Right lobe of liver (tissue), 6 donors: ENCODE measurements around the gene GMDS. TPM values are rescaled to one million over a fixed set of nuclear protein-coding genes. Genes with fewer than 3 reads are reported as not detected.
A peak's percentile ranks its signal among the peaks of the same experiment; 100 is the strongest.

Source experiments
- ATAC-seq, 4 donors: fragments of 200-7000 bp; cut with Tn5 transposase; one replicate each; pipeline ENCODE4 v1.9.1; 2020; ENCODE audit warnings: mild to moderate bottlenecking in 4 of 4, moderate library complexity in 4 of 4
- DNase-seq, 3 donors: peaks; one replicate each; pipeline ENCODE4 v3.0.0-alpha.2; 2020
- H3K27ac ChIP-seq, 3 donors: fragments of 200-600 bp; one replicate each; pipeline ENCODE4 v1.8.0; 2022
- H3K27me3 ChIP-seq, 2 donors: fragments of 200-600 bp; one replicate each; pipeline ENCODE4 v1.8.0; 2022
- H3K36me3 ChIP-seq, 4 donors: fragments of 200-600 bp; sonication (generic) in 1 of 4; one replicate each; pipeline versions ENCODE4 v1.5.1 to v1.8.0; 2017 to 2022; ENCODE audit warnings: control low read depth in 1 of 4
- H3K4me1 ChIP-seq, 4 donors: fragments of 200-600 bp; sonication (generic) in 1 of 4; one replicate each; pipeline versions ENCODE4 v1.5.1 to v1.8.0; 2017 to 2022; ENCODE audit warnings: control low read depth in 1 of 4
- H3K4me3 ChIP-seq, 3 donors: fragments of 200-600 bp; one replicate each; pipeline ENCODE4 v1.8.0; 2022
- H3K9me3 ChIP-seq, 4 donors: fragments of 200-600 bp; sonication (generic) in 1 of 4; one replicate each; pipeline versions ENCODE4 v1.5.1 to v1.8.0; 2017 to 2022; ENCODE audit warnings: control low read depth in 1 of 4
- POLR2A ChIP-seq: fragments of 450-650 bp; IDR thresholded peaks from one replicate; pipeline ENCODE4 v1.6.1; 2017; ENCODE audit warnings: antibody characterized with exemption, mild to moderate bottlenecking
- WGBS: methylation state at CpG from one replicate; pipeline ENCODE4 v1.1.6; 2018; ENCODE audit warnings: low coverage, low lambda C conversion rate; ENCODE audit not compliant: insufficient coverage; ENCODE audit errors: missing lambda C conversion rate; 5-methylcytosine and 5-hydroxymethylcytosine counted together
- intact Hi-C, 2 donors: fragments of 100-400 bp; cut with DNase I; formaldehyde crosslinking; loops; one replicate each; pipeline versions ENCODE4 v1.11.2 to v1.14.1; 2022
- total RNA-seq, 6 experiments: library from RNA; depleted of rRNA in 2 of 6; stranded (reverse); fragments of >200 nt in 2 of 6; fragmentation: NEBNext Ultra II Directional in 3 of 6; extraction: Animal tissue kit (Norgen Biotek cat#: 25700) in 3 of 6; gene quantifications; one replicate each; pipeline versions ENCODE4 v1.1.0 to v1.2.4, GENCODE V29; 2016 to 2023
- TF ChIP-seq, protein P1 (sequence below), 4 donors: fragments of 200-600 bp in 3 of 4; fragments of 450-650 bp in 1 of 4; IDR thresholded peaks; one replicate each; pipeline versions ENCODE4 v1.5.1 to v1.8.0; 2016 to 2022; ENCODE audit warnings: antibody characterized with exemption in 4 of 4, mild to moderate bottlenecking in 2 of 4
- donor health status: DM: no; HTN: yes; CAD: no.
- donor health status: DM: no; HTN: no; CAD: no.
- donor health status: DM: no; HTN: no; CAD: no.
- donor health status: DM: no; HTN: yes; CAD: no.
- donor health status: DM: no; HTN: yes; CAD: no.

GMDS gene
- total RNA-seq, 6 experiments from 2014 or later = 15.9 to 34.4 (median 23.4) TPM

DNA sequence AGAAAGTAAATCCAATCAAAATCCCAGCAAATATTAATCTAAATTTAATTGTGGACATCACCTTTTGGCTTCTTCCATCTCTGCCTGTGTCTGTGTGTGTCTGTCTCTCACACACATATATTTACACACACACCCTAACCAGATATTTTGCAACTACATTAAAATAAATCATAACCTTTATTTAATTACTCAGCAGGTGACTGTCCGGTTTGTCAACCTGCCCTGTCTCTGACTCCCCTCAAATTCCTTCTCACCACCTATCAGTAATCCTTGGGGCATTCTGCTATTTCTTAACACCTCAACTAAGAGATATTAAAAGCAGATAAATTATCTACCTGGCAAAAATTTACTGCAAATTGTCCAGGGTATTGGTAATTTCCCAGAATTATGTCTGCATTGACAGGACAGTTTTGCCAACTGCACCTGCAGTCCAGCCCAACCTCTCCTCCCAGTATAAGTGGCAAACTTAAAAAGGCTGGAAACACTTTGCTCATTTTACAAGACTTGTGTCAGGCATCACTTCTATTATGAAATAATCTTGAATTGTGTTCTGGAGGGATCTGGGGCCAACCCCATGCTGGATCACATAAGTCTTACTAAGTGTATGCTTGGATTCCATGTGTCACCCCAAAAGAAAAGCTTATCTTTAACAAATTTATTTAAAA lies 216.1 kb downstream of the GMDS start:
- H3K27me3 ChIP-seq = no peaks in the 10 kb centered on the region
- peak in 1 of 4 donors; percentile 37 for ATAC-seq
- intact Hi-C loops = no loop called here
- no peak for DNase-seq
- peaks cover 0 to 12% (median 4%) of the 10 kb centered on the region in 4 donors for H3K4me1 ChIP-seq
- 85% methylated on average over 1 of the region's 1 CpG for WGBS
- TF ChIP-seq, protein P1, sequence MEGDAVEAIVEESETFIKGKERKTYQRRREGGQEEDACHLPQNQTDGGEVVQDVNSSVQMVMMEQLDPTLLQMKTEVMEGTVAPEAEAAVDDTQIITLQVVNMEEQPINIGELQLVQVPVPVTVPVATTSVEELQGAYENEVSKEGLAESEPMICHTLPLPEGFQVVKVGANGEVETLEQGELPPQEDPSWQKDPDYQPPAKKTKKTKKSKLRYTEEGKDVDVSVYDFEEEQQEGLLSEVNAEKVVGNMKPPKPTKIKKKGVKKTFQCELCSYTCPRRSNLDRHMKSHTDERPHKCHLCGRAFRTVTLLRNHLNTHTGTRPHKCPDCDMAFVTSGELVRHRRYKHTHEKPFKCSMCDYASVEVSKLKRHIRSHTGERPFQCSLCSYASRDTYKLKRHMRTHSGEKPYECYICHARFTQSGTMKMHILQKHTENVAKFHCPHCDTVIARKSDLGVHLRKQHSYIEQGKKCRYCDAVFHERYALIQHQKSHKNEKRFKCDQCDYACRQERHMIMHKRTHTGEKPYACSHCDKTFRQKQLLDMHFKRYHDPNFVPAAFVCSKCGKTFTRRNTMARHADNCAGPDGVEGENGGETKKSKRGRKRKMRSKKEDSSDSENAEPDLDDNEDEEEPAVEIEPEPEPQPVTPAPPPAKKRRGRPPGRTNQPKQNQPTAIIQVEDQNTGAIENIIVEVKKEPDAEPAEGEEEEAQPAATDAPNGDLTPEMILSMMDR (IDR thresholded peaks at IDR 0.05) = no peak
- TF ChIP-seq POLR2A = no peak
- no peaks in the 10 kb centered on the region for H3K9me3 ChIP-seq
- no peak overlapping the region for H3K4me3 ChIP-seq
- no peak overlapping the region for H3K27ac ChIP-seq
- H3K36me3 ChIP-seq = no peaks in the 10 kb centered on the region

DNA sequence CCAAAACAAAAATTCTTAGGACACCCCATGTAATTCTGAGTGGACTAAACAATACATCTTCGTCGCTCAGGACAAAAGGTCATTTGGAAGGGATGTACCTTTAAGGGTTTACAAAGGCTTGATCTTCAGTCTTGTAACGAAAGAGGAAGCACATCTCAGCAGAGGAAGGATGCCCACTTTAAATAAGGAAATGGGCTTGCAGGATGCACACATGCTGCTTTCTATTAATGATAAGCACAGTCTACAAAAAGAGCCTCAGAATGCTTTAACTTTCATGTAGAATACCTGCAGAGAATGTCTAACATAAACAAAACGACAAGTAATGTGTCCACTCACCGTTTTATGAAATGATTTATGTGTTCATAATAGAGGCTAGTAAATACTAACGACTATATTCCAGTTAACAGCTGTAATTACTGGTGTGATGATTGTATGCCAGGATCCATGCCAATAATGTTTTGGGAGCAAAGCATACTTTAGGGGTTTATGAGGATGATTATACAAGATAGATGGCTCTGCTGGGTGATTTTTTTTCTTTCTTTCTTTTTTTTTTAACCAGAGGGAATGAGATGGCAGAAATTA lies 216.9 kb downstream of the GMDS start:
- ATAC-seq = peak in 3 of 4 donors; percentile 38 to 68 (median 38)
- intact Hi-C loops = no loop called here
- no peaks in the 10 kb centered on the region for H3K36me3 ChIP-seq
- H3K27me3 ChIP-seq = no peaks in the 10 kb centered on the region
- no peaks in the 10 kb centered on the region for H3K9me3 ChIP-seq
- H3K4me3 ChIP-seq = no peak overlapping the region
- 50% methylated on average over 6 of the region's 6 CpGs for WGBS
- H3K27ac ChIP-seq = no peak overlapping the region
- peaks cover 0 to 7% (median under 1%) of the 10 kb centered on the region in 4 donors for H3K4me1 ChIP-seq
- no peak for DNase-seq
- TF ChIP-seq, protein P1 (IDR thresholded peaks at IDR 0.05) = no peak
- TF ChIP-seq POLR2A = no peak

DNA sequence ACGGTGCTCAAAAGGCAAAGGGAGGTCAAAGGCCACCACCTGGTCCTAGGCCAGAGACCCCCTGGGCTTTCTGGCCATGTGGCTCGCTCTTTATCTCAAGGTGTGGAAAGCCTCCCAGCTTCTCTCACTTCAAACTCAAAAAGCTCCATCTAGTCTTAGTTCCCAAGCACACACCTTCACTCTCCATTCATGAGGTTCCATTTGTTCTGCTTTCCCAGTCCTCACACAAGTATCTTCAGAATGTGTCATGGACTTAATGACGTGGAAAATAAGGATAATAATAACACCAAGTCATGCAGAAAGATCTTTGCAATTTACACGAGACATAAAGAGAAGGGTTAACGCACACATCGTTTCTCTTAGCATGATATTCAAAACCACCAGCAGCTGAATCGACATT lies 219.3 kb downstream of the GMDS start:
- ATAC-seq (no peak), DNase-seq (no peak)
- intact Hi-C loops = no loop called here
- Histone ChIP-seq H3K4me3 (no peak overlapping the region), H3K4me1 (no peaks in the 10 kb centered on the region), H3K9me3 (no peaks in the 10 kb centered on the region), H3K27ac (no peak overlapping the region), H3K36me3 (no peaks in the 10 kb centered on the region), H3K27me3 (no peaks in the 10 kb centered on the region)
- WGBS = 87% methylated on average over 7 of the region's 7 CpGs
- TF ChIP-seq, protein P1 (IDR thresholded peaks at IDR 0.05) = no peak
- TF ChIP-seq POLR2A = no peak

DNA sequence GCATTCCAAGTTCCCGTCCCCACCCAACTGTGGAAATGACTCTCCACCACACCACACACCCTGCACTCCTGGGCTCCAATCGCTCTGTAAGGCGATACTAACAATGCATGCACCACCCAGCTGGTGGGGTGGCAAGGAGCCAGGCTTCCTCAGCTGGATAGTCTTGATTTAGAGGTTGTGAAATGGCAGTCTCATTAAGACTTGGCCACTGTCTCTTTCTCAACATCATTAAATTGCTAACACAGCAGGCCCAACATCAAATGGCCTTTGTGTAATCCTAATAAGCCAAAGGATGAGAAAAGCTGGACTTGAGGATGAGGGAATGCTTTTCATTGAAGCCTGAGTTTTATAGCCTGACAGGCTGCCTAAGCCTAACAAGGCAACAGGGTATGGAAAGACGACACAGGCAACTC lies 223.7 kb downstream of the GMDS start:
- peak in 2 of 4 donors; percentile 19 to 22 for ATAC-seq
- Histone ChIP-seq H3K4me3 (no peak overlapping the region), H3K27me3 (no peaks in the 10 kb centered on the region), H3K36me3 (no peaks in the 10 kb centered on the region), H3K9me3 (no peaks in the 10 kb centered on the region), H3K4me1 (no peaks in the 10 kb centered on the region), H3K27ac (no peak overlapping the region)
- no peak for TF ChIP-seq POLR2A
- TF ChIP-seq, protein P1 (IDR thresholded peaks at IDR 0.05) = no peak
- intact Hi-C loops = no loop called here
- no peak for DNase-seq
- 81% methylated on average over 3 of the region's 4 CpGs for WGBS
